GM12878 (cell line): Measurements from ENCODE around the gene RXFP1. TPM values are rescaled to one million over a fixed set of nuclear protein-coding genes. Genes with fewer than 3 reads are reported as not detected.

ENCODE experiments used
- HSF1 ChIP-seq: fragments of 150-350 bp; IDR thresholded peaks from 2 replicates; pipeline ENCODE4 v1.6.1; 2014; ENCODE audit warnings: mild to moderate bottlenecking, low read depth, low read length
- JUNB ChIP-seq: IDR thresholded peaks from 2 replicates; pipeline ENCODE4 v1.6.1; 2016; ENCODE audit warnings: antibody characterized with exemption, mild to moderate bottlenecking
- KLF5 ChIP-seq: fragments of 450-650 bp; IDR thresholded peaks from 2 replicates; pipeline ENCODE4 v1.6.1; 2014; ENCODE audit warnings: mild to moderate bottlenecking; ENCODE audit not compliant: partially characterized antibody
- MLLT1 ChIP-seq: fragments of 450-650 bp; IDR thresholded peaks from 2 replicates; pipeline ENCODE4 v1.6.1; 2016; ENCODE audit warnings: mild to moderate bottlenecking
- ZBTB40 ChIP-seq: fragments of 450-650 bp; IDR thresholded peaks from 2 replicates; pipeline ENCODE4 v1.6.1; 2016; ENCODE audit warnings: mild to moderate bottlenecking, moderate library complexity, borderline replicate concordance
- ZNF24 ChIP-seq: fragments of 450-650 bp; IDR thresholded peaks from 2 replicates; pipeline ENCODE4 v1.6.1; 2017; ENCODE audit warnings: antibody characterized with exemption, mild to moderate bottlenecking
- polyA plus RNA-seq, 11 experiments: library from polyadenylated mRNA; depleted of rRNA in 4 of 11; unstranded in 6 of 11; stranded (reverse) in 5 of 11; fragments of >200 nt; fragmentation: Nextera tagmentation in 4 of 11; fragmentation: Illumina TruSeq in 1 of 11; extraction: Ambion mirVana in 4 of 11; extraction: Trizol in 1 of 11; gene quantifications; 1 replicate in 1 of 11; 2 replicates in 10 of 11; pipeline versions ENCODE4 v1.2.1 to v1.2.3, GENCODE V29; 2011 to 2016; ENCODE audit warnings: inconsistent platforms in 2 of 11, missing spikeins in 2 of 11, low read depth in 1 of 11
- total RNA-seq, 4 experiments: library from RNA; depleted of rRNA in 3 of 4; stranded (reverse); fragments of >200 nt in 3 of 4; fragmentation: Illumina TruSeq in 1 of 4; extraction: Trizol in 1 of 4; gene quantifications; 2 replicates each; pipeline versions ENCODE4 v1.2.1 to v1.2.3, GENCODE V29; 2013 to 2021

The RXFP1 gene
- total and polyA plus RNA-seq, 10 of the 15 experiments (the other 5 are each of a cell fraction or from before 2014, with no cell fraction given) = 0.12 TPM; not detected in 9

- no peak for TF ChIP-seq ZBTB40
- TF ChIP-seq KLF5 = no peak
- TF ChIP-seq MLLT1 = no peak
- TF ChIP-seq JUNB = no peak
- no peak for TF ChIP-seq ZNF24
- TF ChIP-seq HSF1 = no peak
Measured at GRCh38 chr4:158541506-158541905, 19.8 kb downstream of the RXFP1 start (continued).
